Measurements from ENCODE around the gene MBP.

DNA sequence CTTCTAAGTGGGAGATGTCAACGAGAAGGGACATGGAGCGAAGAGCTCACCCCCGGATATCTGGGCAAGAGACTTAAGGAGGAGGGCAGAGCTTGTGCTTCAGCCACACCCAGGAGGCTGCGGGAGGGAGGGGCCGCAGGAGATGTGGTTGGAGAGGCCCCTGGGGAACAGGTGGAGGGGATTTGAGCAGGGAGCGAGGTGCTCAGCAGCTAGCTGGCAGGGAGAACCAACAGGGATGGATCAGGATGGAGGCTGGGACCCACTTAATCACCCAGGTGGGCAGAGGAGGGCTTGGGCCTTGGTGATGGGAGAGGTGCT, 78.3 kb downstream of the MBP start:
- TF ChIP-seq, protein P1, sequence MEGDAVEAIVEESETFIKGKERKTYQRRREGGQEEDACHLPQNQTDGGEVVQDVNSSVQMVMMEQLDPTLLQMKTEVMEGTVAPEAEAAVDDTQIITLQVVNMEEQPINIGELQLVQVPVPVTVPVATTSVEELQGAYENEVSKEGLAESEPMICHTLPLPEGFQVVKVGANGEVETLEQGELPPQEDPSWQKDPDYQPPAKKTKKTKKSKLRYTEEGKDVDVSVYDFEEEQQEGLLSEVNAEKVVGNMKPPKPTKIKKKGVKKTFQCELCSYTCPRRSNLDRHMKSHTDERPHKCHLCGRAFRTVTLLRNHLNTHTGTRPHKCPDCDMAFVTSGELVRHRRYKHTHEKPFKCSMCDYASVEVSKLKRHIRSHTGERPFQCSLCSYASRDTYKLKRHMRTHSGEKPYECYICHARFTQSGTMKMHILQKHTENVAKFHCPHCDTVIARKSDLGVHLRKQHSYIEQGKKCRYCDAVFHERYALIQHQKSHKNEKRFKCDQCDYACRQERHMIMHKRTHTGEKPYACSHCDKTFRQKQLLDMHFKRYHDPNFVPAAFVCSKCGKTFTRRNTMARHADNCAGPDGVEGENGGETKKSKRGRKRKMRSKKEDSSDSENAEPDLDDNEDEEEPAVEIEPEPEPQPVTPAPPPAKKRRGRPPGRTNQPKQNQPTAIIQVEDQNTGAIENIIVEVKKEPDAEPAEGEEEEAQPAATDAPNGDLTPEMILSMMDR (conservative IDR thresholded peaks at IDR 0.05): no peak
- TF ChIP-seq ZFX (IDR thresholded peaks at IDR 0.05): no peak

Data from C4-2B (cell line).